ENCODE results near the gene TIGAR.

The TIGAR gene

DNA sequence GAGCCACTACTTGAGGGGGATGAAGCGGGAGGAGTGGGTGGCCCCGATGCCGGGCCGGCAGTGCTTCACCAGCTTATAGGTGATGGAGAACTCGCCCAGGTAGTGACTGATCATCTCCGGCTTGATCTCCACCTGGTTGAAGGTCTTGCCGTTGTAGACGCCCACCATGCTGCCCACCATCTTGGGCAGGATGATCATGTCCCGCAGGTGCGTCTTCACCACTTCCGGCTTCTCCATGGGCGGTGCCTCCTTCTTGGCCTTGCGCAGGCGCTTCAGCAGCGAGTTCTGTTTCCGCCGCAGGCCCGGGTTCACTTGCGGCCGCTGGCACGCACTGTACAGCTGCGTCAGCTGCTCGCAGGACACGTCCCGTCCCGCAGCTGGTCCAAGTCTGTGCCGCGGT lies 3.4 kb downstream of the TIGAR start:
- H3K4me1 ChIP-seq = no peaks in the 10 kb centered on the region
- TF ChIP-seq, protein P1, sequence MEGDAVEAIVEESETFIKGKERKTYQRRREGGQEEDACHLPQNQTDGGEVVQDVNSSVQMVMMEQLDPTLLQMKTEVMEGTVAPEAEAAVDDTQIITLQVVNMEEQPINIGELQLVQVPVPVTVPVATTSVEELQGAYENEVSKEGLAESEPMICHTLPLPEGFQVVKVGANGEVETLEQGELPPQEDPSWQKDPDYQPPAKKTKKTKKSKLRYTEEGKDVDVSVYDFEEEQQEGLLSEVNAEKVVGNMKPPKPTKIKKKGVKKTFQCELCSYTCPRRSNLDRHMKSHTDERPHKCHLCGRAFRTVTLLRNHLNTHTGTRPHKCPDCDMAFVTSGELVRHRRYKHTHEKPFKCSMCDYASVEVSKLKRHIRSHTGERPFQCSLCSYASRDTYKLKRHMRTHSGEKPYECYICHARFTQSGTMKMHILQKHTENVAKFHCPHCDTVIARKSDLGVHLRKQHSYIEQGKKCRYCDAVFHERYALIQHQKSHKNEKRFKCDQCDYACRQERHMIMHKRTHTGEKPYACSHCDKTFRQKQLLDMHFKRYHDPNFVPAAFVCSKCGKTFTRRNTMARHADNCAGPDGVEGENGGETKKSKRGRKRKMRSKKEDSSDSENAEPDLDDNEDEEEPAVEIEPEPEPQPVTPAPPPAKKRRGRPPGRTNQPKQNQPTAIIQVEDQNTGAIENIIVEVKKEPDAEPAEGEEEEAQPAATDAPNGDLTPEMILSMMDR (IDR thresholded peaks at IDR 0.05; ENCODE audit: low read depth, low read length) = no peak
- no peaks in the 10 kb centered on the region for H3K9me3 ChIP-seq
- no peak overlapping the region for H3K4me3 ChIP-seq (ENCODE audit: low read depth, low read length)
- no peaks in the 10 kb centered on the region for H3K36me3 ChIP-seq
- no peaks in the 10 kb centered on the region for H3K27me3 ChIP-seq
- DNase-seq = no peak

DNA sequence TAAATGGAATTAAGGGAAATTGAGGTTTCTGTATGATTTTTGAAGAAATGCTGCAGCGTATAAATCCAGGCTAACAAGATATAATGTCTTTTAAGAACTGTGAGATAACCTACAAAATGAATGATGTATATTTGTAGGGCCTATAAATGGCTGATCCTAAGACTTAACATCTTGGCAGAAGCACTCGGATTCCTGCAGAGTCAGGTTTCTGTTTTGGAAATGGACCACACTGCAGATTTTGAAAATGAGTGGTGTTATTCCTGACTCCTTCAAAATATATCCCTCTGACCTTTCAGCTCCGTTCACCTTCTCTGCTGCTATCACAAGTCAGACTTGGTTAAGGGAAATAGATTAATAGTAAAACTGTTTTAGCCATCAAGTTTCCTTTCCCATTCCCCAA lies 5.0 kb downstream of the TIGAR start:
- no peaks in the 10 kb centered on the region for H3K4me1 ChIP-seq
- H3K36me3 ChIP-seq = no peaks in the 10 kb centered on the region
- DNase-seq = no peak
- H3K4me3 ChIP-seq (ENCODE audit: low read depth, low read length) = no peak overlapping the region
- TF ChIP-seq, protein P1 (IDR thresholded peaks at IDR 0.05; ENCODE audit: low read depth, low read length) = no peak
- H3K27me3 ChIP-seq = no peaks in the 10 kb centered on the region
- H3K9me3 ChIP-seq = no peaks in the 10 kb centered on the region

DNA sequence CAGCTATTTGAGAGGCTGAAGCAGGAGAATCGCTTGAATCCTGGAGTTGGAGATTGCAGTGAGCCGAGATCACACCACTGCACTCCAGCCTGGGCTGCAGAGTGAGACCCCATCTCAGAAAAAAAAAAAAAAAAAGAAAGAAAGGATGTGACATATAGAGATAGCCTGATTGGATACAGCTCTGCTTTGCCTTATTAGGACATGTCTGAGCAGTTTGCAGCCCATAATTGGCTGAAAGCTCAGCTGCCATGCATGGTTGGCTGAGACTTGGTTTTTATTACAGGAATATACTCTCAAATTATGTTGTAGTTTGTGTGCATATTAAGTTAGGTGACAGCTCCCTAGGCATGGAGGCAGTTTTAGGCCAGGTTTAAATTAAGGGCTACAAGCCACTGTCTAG lies 6.3 kb downstream of the TIGAR start:
- DNase-seq = no peak
- H3K36me3 ChIP-seq = no peaks in the 10 kb centered on the region
- H3K27me3 ChIP-seq = no peaks in the 10 kb centered on the region
- no peak overlapping the region for H3K4me3 ChIP-seq (ENCODE audit: low read depth, low read length)
- no peaks in the 10 kb centered on the region for H3K9me3 ChIP-seq
- no peaks in the 10 kb centered on the region for H3K4me1 ChIP-seq
- TF ChIP-seq, protein P1 (IDR thresholded peaks at IDR 0.05; ENCODE audit: low read depth, low read length) = no peak

DNA sequence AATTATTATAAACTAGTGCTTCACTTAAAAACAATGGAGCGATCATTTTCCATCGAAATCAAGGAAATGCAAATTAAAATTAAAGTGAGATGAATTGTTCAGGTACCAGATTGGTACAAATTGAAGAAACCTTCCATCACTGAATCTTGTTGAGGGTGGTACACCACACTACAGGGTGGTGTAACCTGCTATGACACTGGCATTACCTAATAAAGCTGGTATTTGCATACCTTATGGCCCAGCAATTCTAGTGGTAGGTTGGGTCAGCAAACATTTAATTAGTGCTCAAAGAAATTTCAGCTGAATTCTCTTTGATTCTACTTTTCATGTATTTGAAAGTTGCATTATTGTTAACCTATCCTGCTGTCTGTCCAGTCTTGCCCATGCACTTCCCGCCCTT lies 9.2 kb downstream of the TIGAR start:
- Histone ChIP-seq H3K4me1 (no peaks in the 10 kb centered on the region), H3K4me3 (ENCODE audit: low read depth, low read length) (no peak overlapping the region), H3K9me3 (no peaks in the 10 kb centered on the region), H3K36me3 (no peaks in the 10 kb centered on the region), H3K27me3 (no peaks in the 10 kb centered on the region)
- no peak for DNase-seq
- TF ChIP-seq, protein P1 (IDR thresholded peaks at IDR 0.05; ENCODE audit: low read depth, low read length) = no peak

DNA sequence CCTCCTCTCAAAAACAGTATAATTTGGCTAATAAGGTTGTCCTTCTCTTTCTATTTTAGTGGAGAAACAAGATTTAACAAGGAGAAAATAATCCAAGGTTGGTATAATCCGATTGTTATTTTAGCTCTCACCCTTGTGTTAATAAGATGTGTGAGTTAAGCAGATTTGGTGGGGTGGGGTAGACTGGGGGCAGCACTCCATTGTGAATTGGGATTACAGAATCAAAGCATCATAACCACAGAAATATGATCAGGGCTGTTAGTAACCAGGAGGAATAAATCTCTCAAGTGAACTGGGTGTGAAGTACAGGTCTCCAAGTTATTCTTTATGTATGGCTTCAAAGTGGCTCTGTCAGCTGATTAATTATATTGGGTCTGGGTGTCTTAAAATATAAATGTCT lies 10.2 kb downstream of the TIGAR start:
- TF ChIP-seq, protein P1 (IDR thresholded peaks at IDR 0.05; ENCODE audit: low read depth, low read length) = no peak
- H3K9me3 ChIP-seq = no peaks in the 10 kb centered on the region
- no peaks in the 10 kb centered on the region for H3K36me3 ChIP-seq
- H3K27me3 ChIP-seq = no peaks in the 10 kb centered on the region
- DNase-seq = no peak
- H3K4me1 ChIP-seq = no peaks in the 10 kb centered on the region
- H3K4me3 ChIP-seq (ENCODE audit: low read depth, low read length) = no peak overlapping the region

DNA sequence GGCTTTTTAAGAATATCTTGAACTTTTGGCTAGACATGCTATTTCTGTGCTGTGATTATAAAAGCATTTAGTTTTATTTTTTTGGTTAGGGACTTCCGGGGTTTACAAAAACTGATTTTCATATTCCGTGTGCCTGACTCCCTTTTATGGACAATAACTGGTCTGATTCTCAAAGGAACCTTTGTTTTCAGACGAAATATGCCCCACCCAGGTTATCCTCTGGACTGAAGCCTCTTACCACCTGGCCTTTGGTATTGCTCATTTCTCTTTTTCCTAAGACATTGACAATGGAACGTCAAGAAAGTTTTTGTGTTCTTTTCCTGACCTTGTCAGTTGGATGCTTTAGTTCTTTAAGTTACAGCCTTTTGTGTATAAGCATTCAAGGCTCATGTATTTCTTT lies 10.8 kb downstream of the TIGAR start:
- TF ChIP-seq, protein P1 (IDR thresholded peaks at IDR 0.05; ENCODE audit: low read depth, low read length) = no peak

More for the DNA sequence above, 10.8 kb downstream of the TIGAR start:
- Histone ChIP-seq H3K4me3 (ENCODE audit: low read depth, low read length) (no peak overlapping the region), H3K9me3 (no peaks in the 10 kb centered on the region), H3K4me1 (no peaks in the 10 kb centered on the region), H3K27me3 (no peaks in the 10 kb centered on the region), H3K36me3 (peaks cover 4% of the 10 kb centered on the region)
- no peak for DNase-seq
